ENCODE results near the gene GALNT18.
A peak's percentile ranks its signal among the peaks of the same experiment; 100 is the strongest.

The GALNT18 gene

DNA sequence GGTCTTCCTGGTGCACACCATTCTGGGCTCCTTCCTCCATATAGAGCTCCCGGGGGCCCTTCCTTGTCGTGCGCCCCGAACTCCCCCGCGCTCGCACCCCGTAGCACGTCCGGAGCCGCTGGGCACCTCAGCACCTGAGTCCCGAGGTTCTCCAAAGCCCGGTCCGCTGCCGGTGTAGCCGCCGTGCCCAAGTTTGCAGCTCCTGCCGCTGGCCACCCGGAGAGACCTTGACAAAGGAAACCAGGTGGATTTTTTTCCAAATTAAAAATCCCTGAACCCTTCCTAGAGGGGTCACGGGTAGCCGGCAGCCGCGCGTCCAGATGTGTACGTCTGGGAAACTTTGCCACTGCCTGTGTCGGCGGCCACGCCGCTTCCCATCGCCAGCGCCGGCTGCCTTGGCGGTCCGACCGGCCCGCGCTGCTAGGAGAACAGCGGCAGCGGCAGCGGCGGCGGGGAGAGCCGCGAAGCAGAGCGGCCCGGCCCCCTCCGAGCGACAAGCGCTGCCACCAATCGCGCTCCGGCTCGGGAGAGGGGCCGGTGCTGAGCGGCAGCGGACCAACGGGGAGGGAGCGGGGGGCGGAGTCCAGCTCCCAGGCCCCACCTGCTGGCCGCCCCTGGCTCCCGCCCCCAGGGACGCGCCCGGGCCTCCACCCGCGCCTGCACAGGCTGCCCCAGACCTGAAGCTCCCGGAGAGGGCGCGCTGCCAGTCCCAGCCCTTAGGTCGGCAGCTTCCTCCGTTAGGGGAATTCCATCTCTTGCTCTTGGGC is at the start of gene GALNT18:
GALNT18 (minus strand) TSS at position 433 of the 767 bp plus-strand sequence.
- peak; percentile 91 for DNase-seq
- in situ Hi-C loops (cut with HindIII; ENCODE audit: low pct_ligation_motif_present, low pct_unique_long_range_greater_than_20kb, low sequenced_read_pairs): no loop called here

GRCh38 chr11:11670574-11670973 is 48.8 kb upstream of the GALNT18 start:
- DNase-seq: no peak
- in situ Hi-C loops (cut with HindIII; ENCODE audit: low pct_ligation_motif_present, low pct_unique_long_range_greater_than_20kb, low sequenced_read_pairs): no loop called here

DNA sequence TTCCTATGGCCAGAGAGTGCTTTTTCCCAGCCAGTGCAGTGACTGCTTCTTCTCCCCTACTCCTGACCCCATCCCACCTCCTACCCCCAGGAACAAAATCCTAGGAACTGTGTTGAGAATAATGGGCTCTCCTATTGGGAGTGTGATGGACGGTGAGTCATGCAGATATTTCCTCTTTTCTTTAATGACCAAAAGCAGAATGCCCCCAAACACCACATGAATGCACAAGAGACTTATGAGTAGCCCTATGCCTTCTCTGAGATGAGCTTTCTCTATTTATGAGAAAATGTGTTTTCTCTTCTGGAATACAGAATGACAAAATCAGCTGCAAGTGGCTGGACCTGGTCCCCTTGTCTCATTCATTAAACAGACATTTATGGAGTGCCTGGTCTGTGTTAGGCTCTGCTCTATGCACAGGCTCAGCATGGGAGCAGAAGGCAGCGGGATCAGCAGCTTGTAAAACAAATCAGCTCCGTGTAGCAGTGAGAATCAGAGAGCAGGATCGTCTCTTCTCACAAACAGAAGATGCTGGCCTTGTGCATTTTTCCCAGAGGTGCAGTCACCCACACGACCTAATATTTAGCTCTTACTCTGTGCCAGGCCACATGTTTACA is 47.5 kb upstream of the GALNT18 start:
- no peak for DNase-seq
- in situ Hi-C loops (cut with HindIII; ENCODE audit: low pct_ligation_motif_present, low pct_unique_long_range_greater_than_20kb, low sequenced_read_pairs): no loop called here

DNA sequence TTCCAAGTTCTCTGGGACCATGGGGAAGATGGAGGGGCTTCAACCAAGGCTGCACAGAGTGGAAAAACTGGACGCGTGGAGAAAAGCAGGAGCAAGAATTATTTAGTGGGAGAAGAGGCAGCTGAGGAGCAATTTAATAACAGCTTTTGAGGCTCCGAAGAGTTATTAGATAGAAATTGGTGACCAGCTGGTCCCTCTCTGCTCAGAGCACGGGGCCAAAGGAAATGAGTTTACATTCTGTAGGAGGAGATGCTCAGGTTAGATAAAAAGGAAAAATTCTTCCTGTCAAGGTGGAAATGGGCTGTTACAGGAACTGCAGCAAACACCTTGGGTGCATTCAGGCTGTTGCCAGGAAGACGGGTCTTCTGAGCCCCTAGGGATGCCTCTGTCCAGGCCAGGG is 47.0 kb upstream of the GALNT18 start:
- in situ Hi-C loops (cut with HindIII; ENCODE audit: low pct_ligation_motif_present, low pct_unique_long_range_greater_than_20kb, low sequenced_read_pairs): no loop called here
- DNase-seq: no peak

- DNase-seq: no peak
- in situ Hi-C loops (cut with HindIII; ENCODE audit: low pct_ligation_motif_present, low pct_unique_long_range_greater_than_20kb, low sequenced_read_pairs): no loop called here
Observed at GRCh38 chr11:11668274-11668673, 46.5 kb upstream of the GALNT18 start.

GRCh38 chr11:11667056-11667455 is 45.3 kb upstream of the GALNT18 start:
- no peak for DNase-seq
- in situ Hi-C loops (cut with HindIII; ENCODE audit: low pct_ligation_motif_present, low pct_unique_long_range_greater_than_20kb, low sequenced_read_pairs): no loop called here

DNA sequence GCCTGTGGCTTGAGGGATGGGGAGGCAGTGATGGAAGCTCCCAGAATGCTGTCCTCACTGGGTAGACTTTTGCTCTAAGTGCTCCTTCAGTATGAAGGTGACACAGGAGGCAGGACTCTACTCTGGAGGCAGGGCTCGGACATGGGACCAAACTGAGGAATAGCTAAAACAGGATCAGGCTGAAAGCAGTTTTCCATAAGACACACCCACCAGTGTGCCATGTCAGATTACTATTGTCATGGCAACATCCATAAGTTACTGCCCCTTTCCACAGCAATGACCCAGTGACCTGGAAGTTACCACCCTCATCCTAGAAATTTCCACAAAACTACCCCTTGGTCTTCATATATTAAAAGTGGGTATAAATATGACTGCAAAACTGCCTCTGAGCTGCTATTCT is 43.6 kb upstream of the GALNT18 start:
- no peak for DNase-seq
- in situ Hi-C loops (cut with HindIII; ENCODE audit: low pct_ligation_motif_present, low pct_unique_long_range_greater_than_20kb, low sequenced_read_pairs): no loop called here

GRCh38 chr11:11663907-11664306 is 42.1 kb upstream of the GALNT18 start:
- in situ Hi-C loops (cut with HindIII; ENCODE audit: low pct_ligation_motif_present, low pct_unique_long_range_greater_than_20kb, low sequenced_read_pairs): no loop called here
- DNase-seq: no peak

GRCh38 chr11:11662578-11662977 is 40.8 kb upstream of the GALNT18 start:
- in situ Hi-C loops (cut with HindIII; ENCODE audit: low pct_ligation_motif_present, low pct_unique_long_range_greater_than_20kb, low sequenced_read_pairs): no loop called here
- DNase-seq: no peak

DNA sequence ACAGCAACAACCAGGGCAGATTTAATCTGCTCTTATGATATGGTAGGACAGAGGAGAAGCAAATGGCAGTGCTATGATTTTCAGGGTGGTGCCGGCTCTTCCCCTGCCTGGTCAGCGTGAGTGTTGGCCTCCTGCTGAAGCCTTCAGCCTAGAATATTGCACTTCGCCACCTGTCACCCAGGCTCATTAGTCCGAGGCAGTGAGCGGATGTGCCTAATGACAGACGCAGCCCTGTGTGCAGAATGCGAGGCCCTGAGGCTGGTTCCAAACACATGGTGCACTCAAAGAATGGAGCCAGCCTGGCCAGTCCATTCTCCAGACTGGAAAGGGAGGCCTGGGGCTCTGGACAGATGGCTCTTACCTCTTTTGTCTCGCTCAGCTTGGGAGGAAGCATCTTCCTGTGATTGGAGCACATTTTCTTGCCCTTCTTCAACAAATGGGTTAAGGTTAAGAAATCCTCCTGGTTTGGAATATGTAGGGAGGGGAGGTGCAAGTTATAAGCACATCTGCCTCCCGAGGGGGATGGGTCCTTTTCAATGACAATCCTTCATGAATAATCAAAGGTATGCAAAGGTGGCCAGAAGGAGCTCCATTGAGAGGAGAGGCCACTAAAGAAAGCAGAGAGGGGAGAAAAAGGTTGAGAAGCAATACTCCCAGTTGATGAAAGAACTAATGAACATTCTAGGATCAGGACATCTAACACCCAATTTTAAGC is 39.7 kb upstream of the GALNT18 start:
- DNase-seq: no peak
- in situ Hi-C loops (cut with HindIII; ENCODE audit: low pct_ligation_motif_present, low pct_unique_long_range_greater_than_20kb, low sequenced_read_pairs): no loop called here

- in situ Hi-C loops (cut with HindIII; ENCODE audit: low pct_ligation_motif_present, low pct_unique_long_range_greater_than_20kb, low sequenced_read_pairs): no loop called here
- DNase-seq: no peak
Observed at GRCh38 chr11:11660363-11660740, 38.5 kb upstream of the GALNT18 start.

- DNase-seq: no peak
- in situ Hi-C loops (cut with HindIII; ENCODE audit: low pct_ligation_motif_present, low pct_unique_long_range_greater_than_20kb, low sequenced_read_pairs): no loop called here
Observed at GRCh38 chr11:11659567-11660362, 38.0 kb upstream of the GALNT18 start.

GRCh38 chr11:11657218-11657955 is 35.6 kb upstream of the GALNT18 start:
- in situ Hi-C loops (cut with HindIII; ENCODE audit: low pct_ligation_motif_present, low pct_unique_long_range_greater_than_20kb, low sequenced_read_pairs): no loop called here

DNA sequence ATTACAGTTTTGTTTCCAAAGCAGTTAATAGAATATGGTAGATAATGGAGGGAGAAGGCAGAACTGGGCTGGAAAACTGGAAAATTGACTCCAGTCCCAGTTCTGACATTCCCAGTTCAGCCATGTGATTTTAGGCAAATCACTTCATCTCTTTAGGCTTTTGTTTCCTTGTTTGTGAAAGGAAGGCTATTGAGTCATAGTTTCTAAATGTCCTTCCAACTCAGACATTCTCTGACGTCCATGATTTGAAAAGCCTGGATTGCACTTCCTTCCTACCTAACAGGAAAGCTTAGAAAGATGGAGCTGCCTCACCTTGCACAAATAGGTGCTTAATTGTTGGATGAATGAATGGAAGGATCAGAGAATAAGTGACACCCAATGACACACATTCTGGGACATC is 19.8 kb upstream of the GALNT18 start:
- in situ Hi-C loops (cut with HindIII; ENCODE audit: low pct_ligation_motif_present, low pct_unique_long_range_greater_than_20kb, low sequenced_read_pairs): no loop called here
- no peak for DNase-seq

More at GRCh38 chr11:11657218-11657955, 35.6 kb upstream of the GALNT18 start:
- DNase-seq: no peak

GRCh38 chr11:11640996-11641395 is 19.2 kb upstream of the GALNT18 start:
- no peak for DNase-seq
- in situ Hi-C loops (cut with HindIII; ENCODE audit: low pct_ligation_motif_present, low pct_unique_long_range_greater_than_20kb, low sequenced_read_pairs): no loop called here

DNA sequence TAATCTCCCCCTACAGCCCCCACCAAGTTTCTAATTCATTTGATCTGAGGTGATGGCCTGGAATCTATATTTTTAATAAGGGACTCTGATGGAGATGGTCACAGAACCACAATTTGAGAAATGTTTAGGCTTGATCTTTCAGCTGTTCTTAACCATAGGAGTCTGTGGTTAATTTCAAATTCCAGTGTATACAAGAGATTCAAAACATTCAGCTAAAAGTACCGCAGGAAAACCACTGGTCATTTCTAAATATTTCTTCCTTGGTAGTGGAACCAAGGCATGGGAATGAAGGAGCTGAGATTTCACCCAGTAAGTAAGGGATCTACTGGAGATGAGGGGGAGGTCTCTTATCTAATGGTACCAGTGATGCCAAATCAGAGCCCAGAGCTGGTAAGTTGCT is 18.3 kb upstream of the GALNT18 start:
- DNase-seq: no peak
- in situ Hi-C loops (cut with HindIII; ENCODE audit: low pct_ligation_motif_present, low pct_unique_long_range_greater_than_20kb, low sequenced_read_pairs): no loop called here

- no peak for DNase-seq
- in situ Hi-C loops (cut with HindIII; ENCODE audit: low pct_ligation_motif_present, low pct_unique_long_range_greater_than_20kb, low sequenced_read_pairs): no loop called here
Observed at GRCh38 chr11:11636671-11637070, 14.9 kb upstream of the GALNT18 start.

- in situ Hi-C loops (cut with HindIII; ENCODE audit: low pct_ligation_motif_present, low pct_unique_long_range_greater_than_20kb, low sequenced_read_pairs): no loop called here
- DNase-seq: no peak
Observed at GRCh38 chr11:11635443-11635842, 13.6 kb upstream of the GALNT18 start.
